HL-60 (cell line): Measurements from ENCODE around the gene KSR2.

Experiments used
- DNase-seq, 2 experiments: peaks; one replicate each; pipeline ENCODE4 v3.0.0-alpha.2; 2010 to 2020; ENCODE audit warnings: low read depth in 1 of 2, low spot score in 1 of 2
- H3K27ac ChIP-seq: fragments of 250-450 bp; sonication (Bioruptor Pico); replicated peaks from 2 replicates; pipeline ENCODE4 v1.5.1; 2020; ENCODE audit warnings: mild to moderate bottlenecking, moderate library complexity
- H3K27me3 ChIP-seq: fragments of 250-450 bp; sonication (Bioruptor Pico); 2 replicates; pipeline ENCODE4 v1.5.1; 2021; ENCODE audit warnings: mild to moderate bottlenecking, moderate library complexity; ENCODE audit not compliant: insufficient read depth, poor library complexity, severe bottlenecking
- H3K4me3 ChIP-seq: replicated peaks from 2 replicates; pipeline ENCODE4 v1.5.1; 2011; ENCODE audit warnings: mild to moderate bottlenecking, control low read depth, low read length; ENCODE audit not compliant: insufficient read depth
- GABPA ChIP-seq: IDR thresholded peaks from 2 replicates; pipeline ENCODE4 v1.6.1; 2012; ENCODE audit warnings: low read depth
- POLR2AphosphoS5 ChIP-seq: IDR thresholded peaks from 2 replicates; pipeline ENCODE4 v1.6.1; 2012; ENCODE audit warnings: low read depth
- SPI1 ChIP-seq: IDR thresholded peaks from 2 replicates; pipeline ENCODE4 v1.6.1; 2012; ENCODE audit warnings: low read depth, mild to moderate bottlenecking, borderline replicate concordance
- TF ChIP-seq, protein P1 (sequence below): IDR thresholded peaks from one replicate; pipeline ENCODE4 v1.5.1; 2011; ENCODE audit warnings: low read length, control low read depth, inconsistent platforms; ENCODE audit not compliant: insufficient read depth
- TF ChIP-seq, protein P2 (sequence below): IDR thresholded peaks from 2 replicates; pipeline ENCODE4 v1.6.1; 2012; ENCODE audit warnings: low read depth; ENCODE audit not compliant: insufficient replicate concordance

The KSR2 gene

GRCh38 chr12:117714203-117714602 is 254.6 kb downstream of the KSR2 start:
- Histone ChIP-seq H3K27ac (no peak overlapping the region), H3K4me3 (no peak overlapping the region), H3K27me3 (no peaks in the 10 kb centered on the region)
- DNase-seq: no peak
- no peak for TF ChIP-seq POLR2AphosphoS5
- no peak for TF ChIP-seq SPI1
- TF ChIP-seq GABPA: no peak
- TF ChIP-seq, protein P1, sequence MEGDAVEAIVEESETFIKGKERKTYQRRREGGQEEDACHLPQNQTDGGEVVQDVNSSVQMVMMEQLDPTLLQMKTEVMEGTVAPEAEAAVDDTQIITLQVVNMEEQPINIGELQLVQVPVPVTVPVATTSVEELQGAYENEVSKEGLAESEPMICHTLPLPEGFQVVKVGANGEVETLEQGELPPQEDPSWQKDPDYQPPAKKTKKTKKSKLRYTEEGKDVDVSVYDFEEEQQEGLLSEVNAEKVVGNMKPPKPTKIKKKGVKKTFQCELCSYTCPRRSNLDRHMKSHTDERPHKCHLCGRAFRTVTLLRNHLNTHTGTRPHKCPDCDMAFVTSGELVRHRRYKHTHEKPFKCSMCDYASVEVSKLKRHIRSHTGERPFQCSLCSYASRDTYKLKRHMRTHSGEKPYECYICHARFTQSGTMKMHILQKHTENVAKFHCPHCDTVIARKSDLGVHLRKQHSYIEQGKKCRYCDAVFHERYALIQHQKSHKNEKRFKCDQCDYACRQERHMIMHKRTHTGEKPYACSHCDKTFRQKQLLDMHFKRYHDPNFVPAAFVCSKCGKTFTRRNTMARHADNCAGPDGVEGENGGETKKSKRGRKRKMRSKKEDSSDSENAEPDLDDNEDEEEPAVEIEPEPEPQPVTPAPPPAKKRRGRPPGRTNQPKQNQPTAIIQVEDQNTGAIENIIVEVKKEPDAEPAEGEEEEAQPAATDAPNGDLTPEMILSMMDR: no peak
- TF ChIP-seq, protein P2, sequence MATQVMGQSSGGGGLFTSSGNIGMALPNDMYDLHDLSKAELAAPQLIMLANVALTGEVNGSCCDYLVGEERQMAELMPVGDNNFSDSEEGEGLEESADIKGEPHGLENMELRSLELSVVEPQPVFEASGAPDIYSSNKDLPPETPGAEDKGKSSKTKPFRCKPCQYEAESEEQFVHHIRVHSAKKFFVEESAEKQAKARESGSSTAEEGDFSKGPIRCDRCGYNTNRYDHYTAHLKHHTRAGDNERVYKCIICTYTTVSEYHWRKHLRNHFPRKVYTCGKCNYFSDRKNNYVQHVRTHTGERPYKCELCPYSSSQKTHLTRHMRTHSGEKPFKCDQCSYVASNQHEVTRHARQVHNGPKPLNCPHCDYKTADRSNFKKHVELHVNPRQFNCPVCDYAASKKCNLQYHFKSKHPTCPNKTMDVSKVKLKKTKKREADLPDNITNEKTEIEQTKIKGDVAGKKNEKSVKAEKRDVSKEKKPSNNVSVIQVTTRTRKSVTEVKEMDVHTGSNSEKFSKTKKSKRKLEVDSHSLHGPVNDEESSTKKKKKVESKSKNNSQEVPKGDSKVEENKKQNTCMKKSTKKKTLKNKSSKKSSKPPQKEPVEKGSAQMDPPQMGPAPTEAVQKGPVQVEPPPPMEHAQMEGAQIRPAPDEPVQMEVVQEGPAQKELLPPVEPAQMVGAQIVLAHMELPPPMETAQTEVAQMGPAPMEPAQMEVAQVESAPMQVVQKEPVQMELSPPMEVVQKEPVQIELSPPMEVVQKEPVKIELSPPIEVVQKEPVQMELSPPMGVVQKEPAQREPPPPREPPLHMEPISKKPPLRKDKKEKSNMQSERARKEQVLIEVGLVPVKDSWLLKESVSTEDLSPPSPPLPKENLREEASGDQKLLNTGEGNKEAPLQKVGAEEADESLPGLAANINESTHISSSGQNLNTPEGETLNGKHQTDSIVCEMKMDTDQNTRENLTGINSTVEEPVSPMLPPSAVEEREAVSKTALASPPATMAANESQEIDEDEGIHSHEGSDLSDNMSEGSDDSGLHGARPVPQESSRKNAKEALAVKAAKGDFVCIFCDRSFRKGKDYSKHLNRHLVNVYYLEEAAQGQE: no peak

DNA sequence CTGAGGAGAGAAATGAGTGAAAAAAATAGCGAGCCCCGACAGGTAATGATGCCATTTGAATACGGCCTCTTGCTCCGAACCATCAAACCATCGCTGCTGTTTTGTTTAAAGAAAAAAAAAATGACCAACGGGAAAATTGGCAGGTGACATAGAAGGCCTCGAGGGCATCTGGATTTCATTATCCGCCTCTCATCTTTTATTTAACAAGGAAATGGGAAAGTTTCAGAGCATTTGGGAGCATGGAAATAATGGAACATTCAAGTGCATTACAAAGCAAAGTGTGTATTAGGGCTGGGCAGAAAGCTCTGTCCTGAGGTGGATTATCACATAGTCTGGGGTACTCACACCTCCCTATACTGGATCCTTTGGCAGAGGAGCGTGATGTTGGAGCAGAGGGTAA is 258.7 kb downstream of the KSR2 start:
- Histone ChIP-seq H3K27me3 (no peaks in the 10 kb centered on the region), H3K27ac (no peak overlapping the region), H3K4me3 (no peak overlapping the region)
- TF ChIP-seq, protein P2: no peak
- TF ChIP-seq POLR2AphosphoS5 (no peak), GABPA (no peak), SPI1 (no peak)
- TF ChIP-seq, protein P1: no peak
- DNase-seq: no peak

- DNase-seq: no peak
- no peak overlapping the region for H3K4me3 ChIP-seq
- TF ChIP-seq, protein P2: no peak
- no peak for TF ChIP-seq GABPA
- TF ChIP-seq, protein P1: no peak
- no peak for TF ChIP-seq SPI1
- no peak for TF ChIP-seq POLR2AphosphoS5
- no peaks in the 10 kb centered on the region for H3K27me3 ChIP-seq
- H3K27ac ChIP-seq: no peak overlapping the region
These were observed 260.9 kb downstream of the KSR2 start for GRCh38 chr12:117707861-117708260.
